SK-N-MC (cell line): Measurements from ENCODE around the gene FTH1.
A peak's percentile ranks its signal among the peaks of the same experiment; 100 is the strongest.

Experiments
- DNase-seq: peaks from one replicate; pipeline ENCODE4 v3.0.0-alpha.2; 2011; ENCODE audit warnings: low read depth, low spot score
- H3K27ac ChIP-seq: fragments of 200-600 bp; sonication (generic); 2 replicates; pipeline ENCODE4 v1.5.1; 2016; ENCODE audit warnings: mixed run types
- H3K36me3 ChIP-seq: fragments of 200-600 bp; sonication (generic); 2 replicates; pipeline ENCODE4 v1.6.1; 2017; ENCODE audit warnings: antibody characterized with exemption, low read length, mixed read lengths; ENCODE audit not compliant: insufficient read depth
- H3K4me3 ChIP-seq: fragments of 200-600 bp; sonication (generic); 2 replicates; pipeline ENCODE4 v1.5.1; 2016
- H3K9ac ChIP-seq: fragments of 200-600 bp; sonication (generic); 2 replicates; pipeline ENCODE4 v1.8.0; 2017; ENCODE audit warnings: mixed run types, mixed read lengths; ENCODE audit not compliant: insufficient read length
- H3K9me3 ChIP-seq: fragments of 200-600 bp; sonication (generic); 2 replicates; pipeline ENCODE4 v1.6.1; 2017; ENCODE audit warnings: low read depth, mild to moderate bottlenecking, antibody characterized with exemption, low read length, moderate library complexity, mixed read lengths
- EZH2 ChIP-seq: fragments of 200-600 bp; sonication (generic); IDR thresholded peaks from one replicate; pipeline ENCODE4 v1.6.1; 2017; ENCODE audit warnings: antibody characterized with exemption
- FOXP2 ChIP-seq: optimal IDR thresholded peaks from 2 replicates; pipeline ENCODE3; 2011; ENCODE audit warnings: mild to moderate bottlenecking, moderate library complexity; ENCODE audit not compliant: insufficient read depth; ENCODE audit errors: extremely low read length, control extremely low read depth
- POLR2AphosphoS5 ChIP-seq: IDR thresholded peaks from 2 replicates; pipeline ENCODE4 v1.6.1; 2012; ENCODE audit warnings: mild to moderate bottlenecking, low read depth, low read length, borderline replicate concordance

Gene FTH1

DNA sequence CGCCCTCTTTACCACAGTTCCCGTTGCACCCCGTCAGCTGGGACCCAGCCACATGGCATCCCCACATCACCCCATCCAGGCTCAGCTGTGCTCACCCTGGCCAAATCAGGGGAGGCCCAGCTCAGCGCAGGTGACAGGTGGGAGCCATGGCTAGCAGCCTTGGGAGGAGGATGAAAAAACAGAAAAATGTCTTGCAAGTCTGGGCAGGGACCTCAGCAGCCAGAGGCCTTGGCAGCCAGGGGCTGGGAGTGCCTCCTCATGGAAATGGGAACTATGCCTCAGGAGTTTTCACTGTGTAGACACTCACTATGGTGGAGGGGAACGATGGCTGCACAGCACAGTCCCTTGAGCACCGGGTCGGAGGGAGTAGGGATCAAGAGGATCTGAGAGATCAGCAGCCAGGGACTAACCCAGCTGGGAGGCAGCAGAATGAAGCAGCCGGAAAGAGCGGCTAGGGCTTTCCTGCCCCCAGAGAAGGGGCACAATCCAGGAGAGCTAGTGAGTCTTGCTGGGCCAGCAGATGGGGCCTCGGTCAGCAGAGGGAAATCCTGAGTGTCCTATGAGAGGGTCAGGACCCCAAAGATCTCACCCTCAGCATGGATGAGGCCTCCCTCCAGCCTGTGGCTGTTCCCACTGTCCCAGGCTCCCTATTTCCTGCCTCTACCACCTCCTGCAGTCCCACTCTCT is 6.2 kb upstream of the FTH1 start:
- DNase-seq: no peak
- peak overlapping the region; percentile 3 for H3K9ac ChIP-seq
- no peaks in the 10 kb centered on the region for H3K36me3 ChIP-seq
- TF ChIP-seq FOXP2 (no peak), EZH2 (no peak)
- peak overlapping the region; percentile 96 for H3K27ac ChIP-seq
- no peaks in the 10 kb centered on the region for H3K9me3 ChIP-seq
- no peak overlapping the region for H3K4me3 ChIP-seq

- Histone ChIP-seq H3K27ac (peak overlapping the region; percentile 96), H3K9me3 (no peaks in the 10 kb centered on the region), H3K4me3 (peak overlapping the region; percentile 23), H3K36me3 (no peaks in the 10 kb centered on the region), H3K9ac (peak overlapping the region; percentile 54)
- TF ChIP-seq FOXP2: no peak
- 0 out of 2 replicates have a peak, but pooled peaks have one; percentile 30 for TF ChIP-seq POLR2AphosphoS5
- DNase-seq: peak; percentile 78
These were observed 5.4 kb upstream of the FTH1 start for GRCh38 chr11:61972672-61973475.

DNA sequence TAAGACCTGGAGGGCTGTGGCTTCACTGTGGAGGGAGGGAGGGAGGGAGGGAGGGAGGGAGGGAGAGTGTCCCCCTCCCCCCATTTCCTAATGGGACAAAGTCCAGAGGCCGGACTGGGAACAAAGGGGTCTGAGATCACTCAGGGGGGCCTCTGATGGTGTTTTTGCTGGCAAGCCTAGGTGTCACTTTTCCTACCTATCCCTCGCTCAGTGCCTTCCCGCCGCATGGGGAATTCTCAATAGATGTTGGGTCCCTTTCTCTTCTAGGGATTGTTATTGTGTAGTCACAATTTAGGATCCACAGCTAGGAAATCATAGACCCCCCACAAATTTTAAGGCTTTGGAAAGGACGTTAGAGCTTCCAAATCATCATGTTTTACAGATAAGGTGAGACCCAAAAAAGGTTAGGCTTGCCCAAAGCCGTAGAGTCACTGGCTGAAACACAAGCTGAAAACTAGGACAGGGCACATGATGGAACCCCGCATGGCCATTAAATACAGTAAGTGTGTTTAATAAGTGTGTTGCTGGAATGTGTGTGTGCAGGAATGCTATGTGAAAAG is 4.8 kb upstream of the FTH1 start:
- Histone ChIP-seq H3K36me3 (no peaks in the 10 kb centered on the region), H3K9me3 (no peaks in the 10 kb centered on the region), H3K4me3 (peak overlapping the region; percentile 23), H3K27ac (peak overlapping the region; percentile 96), H3K9ac (peak overlapping the region; percentile 54)
- TF ChIP-seq FOXP2 (no peak), POLR2AphosphoS5 (no peak), EZH2 (no peak)
- DNase-seq: no peak

DNA sequence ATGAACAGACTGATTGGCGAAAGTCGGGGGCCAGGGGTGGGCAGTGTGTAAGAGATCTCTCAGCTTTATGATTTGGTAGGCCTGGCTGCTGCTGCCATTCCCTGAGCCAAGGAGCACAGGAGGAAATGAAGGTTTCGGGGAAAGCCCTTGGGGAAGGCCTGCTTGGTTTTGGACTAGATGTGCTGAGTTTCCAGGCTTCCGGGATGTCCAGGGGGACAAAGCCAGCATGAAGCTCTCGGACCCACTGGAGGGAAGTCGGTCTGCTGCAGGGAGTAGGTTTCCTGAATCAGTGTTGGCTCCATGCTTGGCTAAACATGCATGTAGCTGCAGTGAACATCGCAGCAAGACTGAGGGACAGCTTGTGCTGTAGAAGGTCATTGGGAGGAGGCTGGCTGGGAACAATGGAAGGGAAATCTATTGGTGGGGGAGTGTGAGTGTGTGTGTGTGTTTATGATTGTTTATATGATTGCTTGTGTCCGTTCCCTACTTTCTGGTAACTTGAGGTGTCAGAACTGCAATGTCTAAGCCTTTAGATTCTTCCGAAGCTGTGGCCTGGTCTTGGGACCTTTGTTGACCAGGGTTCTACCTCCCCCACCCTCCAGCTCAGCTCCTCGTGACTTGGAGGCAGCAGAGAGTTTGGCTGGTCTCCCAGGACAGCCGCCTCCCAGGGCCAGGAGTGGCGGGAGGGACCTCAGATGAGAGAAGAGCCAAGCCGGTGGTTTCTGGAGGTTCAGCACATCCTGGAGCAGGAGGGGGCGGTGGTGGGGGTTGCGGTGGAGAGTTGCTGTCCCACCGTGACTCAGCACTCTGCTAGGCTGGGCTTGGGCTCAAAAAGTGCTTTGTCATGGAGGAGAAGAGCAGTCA is 4.0 kb upstream of the FTH1 start:
- DNase-seq: peak; percentile 78
- peak overlapping the region; percentile 96 for H3K27ac ChIP-seq
- TF ChIP-seq POLR2AphosphoS5 (peak; percentile 83), FOXP2 (no peak), EZH2 (no peak)
- H3K9me3 ChIP-seq: no peaks in the 10 kb centered on the region
- H3K9ac ChIP-seq: peak overlapping the region; percentile 59
- peaks cover 4% of the 10 kb centered on the region for H3K36me3 ChIP-seq
- peak overlapping the region; percentile 50 for H3K4me3 ChIP-seq

DNA sequence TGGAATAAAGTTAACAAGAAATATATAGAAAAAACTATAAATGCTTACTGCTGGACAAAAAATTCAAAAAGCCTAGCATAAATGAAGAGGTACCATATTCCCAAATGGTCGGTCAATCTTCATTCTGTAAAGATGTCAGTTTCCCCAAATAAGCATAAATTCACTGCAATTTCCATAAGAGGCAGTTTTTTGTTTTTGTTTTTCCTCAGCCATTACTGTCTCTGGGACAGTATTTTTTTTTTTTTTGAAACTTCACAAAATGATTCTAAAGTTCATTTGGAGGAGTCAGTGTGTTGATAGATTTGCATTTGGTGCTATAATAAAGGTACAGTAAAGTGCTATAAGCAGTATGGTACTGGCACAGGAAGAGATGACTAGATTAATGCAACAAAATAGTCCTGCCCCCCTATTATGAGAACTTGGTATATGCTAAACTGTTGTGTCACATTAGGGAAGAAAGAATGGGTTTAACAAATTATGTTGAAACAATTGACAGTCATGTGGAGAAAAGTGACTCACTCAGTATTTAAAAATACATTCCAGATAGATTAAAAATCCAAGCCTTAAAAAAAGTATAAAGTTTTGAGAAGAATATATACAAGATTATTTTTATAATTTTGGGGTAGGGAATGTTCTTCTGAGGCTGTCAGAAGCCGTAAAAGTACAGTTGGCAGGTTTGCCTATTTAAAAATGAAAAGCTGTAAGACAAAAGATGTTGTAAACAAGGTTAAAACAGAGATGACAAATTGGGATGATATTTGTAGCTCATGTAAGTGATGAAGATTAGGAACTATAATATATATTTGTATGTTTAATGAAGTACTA is 2.6 kb upstream of the FTH1 start:
- Histone ChIP-seq H3K4me3 (no peak overlapping the region), H3K27ac (peak overlapping the region; percentile 72), H3K9me3 (no peaks in the 10 kb centered on the region), H3K36me3 (peaks cover 18% of the 10 kb centered on the region), H3K9ac (no peak overlapping the region)
- DNase-seq: no peak
- TF ChIP-seq FOXP2: no peak
- no peak for TF ChIP-seq EZH2
- no peak for TF ChIP-seq POLR2AphosphoS5

DNA sequence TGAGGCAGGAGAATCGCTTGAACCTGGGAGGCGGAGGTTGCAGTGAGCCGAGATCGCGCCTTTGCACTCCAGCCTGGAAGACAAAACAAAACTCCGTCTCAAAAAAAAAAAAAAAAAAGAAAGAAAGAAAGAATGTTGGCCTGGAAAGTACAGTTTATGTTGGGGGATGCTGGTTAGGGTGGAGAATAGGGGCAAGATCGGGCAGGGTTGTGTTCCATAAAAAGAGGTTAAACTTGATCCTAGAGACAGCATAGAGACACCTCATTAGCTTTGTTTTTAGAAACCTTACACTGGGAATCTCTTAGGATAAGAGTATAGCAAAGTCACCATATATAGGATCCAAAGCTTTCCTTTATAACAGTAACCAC is 1.9 kb upstream of the FTH1 start:
- Histone ChIP-seq H3K9me3 (no peaks in the 10 kb centered on the region), H3K4me3 (no peak overlapping the region), H3K9ac (no peak overlapping the region), H3K36me3 (peaks cover 25% of the 10 kb centered on the region), H3K27ac (peak overlapping the region; percentile 72)
- no peak for DNase-seq
- TF ChIP-seq POLR2AphosphoS5 (no peak), FOXP2 (no peak), EZH2 (no peak)

GRCh38 chr11:61968758-61969390 is 1.4 kb upstream of the FTH1 start:
- TF ChIP-seq FOXP2: no peak
- TF ChIP-seq POLR2AphosphoS5: no peak
- TF ChIP-seq EZH2: no peak
- H3K27ac ChIP-seq: peak overlapping the region; percentile 72
- H3K36me3 ChIP-seq: peaks cover 30% of the 10 kb centered on the region
- peak overlapping the region; percentile 89 for H3K4me3 ChIP-seq
- H3K9me3 ChIP-seq: no peaks in the 10 kb centered on the region
- no peak for DNase-seq
- H3K9ac ChIP-seq: peak overlapping the region; percentile 88
